GM12878 (cell line): ENCODE measurements around the gene RNF149. TPM values are rescaled to one million over a fixed set of nuclear protein-coding genes. Genes with fewer than 3 reads are reported as not detected.
A peak's percentile ranks its signal among the peaks of the same experiment; 100 is the strongest.

Experiments
- ATAC-seq: fragments of 200-7000 bp; cut with Tn5 transposase; 3 replicates; pipeline ENCODE4 v1.9.1; 2020; ENCODE audit warnings: mild to moderate bottlenecking, moderate library complexity
- BruUV-seq: library from RNA; stranded (reverse); fragments of 400-500 nt; replicated peaks from 2 replicates; lab custom pipeline; 2021; lab: Mats Ljungman, UMichigan
- CTCF ChIA-PET: fragments of 300-600 bp; sonication (Branson Sonifier 250); formaldehyde crosslinking; extraction: SDS; loops from one replicate; lab custom pipeline; 2021; ENCODE audit warnings: inconsistent platforms; lab: Yijun Ruan, JAX
- POLR2A ChIA-PET: fragments of 350-600 bp; formaldehyde crosslinking; extraction: SDS; loops from one replicate; lab custom pipeline; 2021; ENCODE audit warnings: inconsistent platforms; lab: Charles Lee
- RAD21 ChIA-PET: fragments of 300-600 bp; sonication (Branson Sonifier 250); formaldehyde crosslinking; loops from one replicate; lab custom pipeline; 2023; ENCODE audit warnings: antibody characterized with exemption; ENCODE audit not compliant: unreplicated experiment; lab: Charles Lee
- SMC1A ChIA-PET: fragments of 300-600 bp; sonication (Branson Sonifier 250); formaldehyde crosslinking; loops from one replicate; lab custom pipeline; 2023; ENCODE audit not compliant: unreplicated experiment, uncharacterized antibody; lab: Charles Lee
- DNase-seq: peaks from one replicate; pipeline ENCODE4 v3.0.0-alpha.2; 2011; ENCODE audit warnings: low read depth, low spot score
- FAIRE-seq: peaks from 3 replicates; lab custom pipeline; 2011; peaks lifted over from hg19 to GRCh38; lab: Jason Lieb, UNC
- H2AFZ ChIP-seq: 2 replicates; pipeline ENCODE4 v1.6.0; 2011; ENCODE audit warnings: low read depth, low read length, control low read depth; ENCODE audit not compliant: control insufficient read depth
- H3K27ac ChIP-seq: 2 replicates; pipeline ENCODE4 v1.5.1; 2011; ENCODE audit warnings: control low read depth; ENCODE audit not compliant: control insufficient read depth, insufficient read depth
- H3K27me3 ChIP-seq, 2 experiments: replicated peaks in 1 of 2; 2 replicates each; pipeline versions ENCODE4 v1.6.0 to v1.6.1; 2011; ENCODE audit warnings: low read length in 1 of 2; ENCODE audit not compliant: control insufficient read depth in 2 of 2, insufficient read depth in 2 of 2
- H3K36me3 ChIP-seq, 2 experiments: 2 replicates each; pipeline ENCODE4 v1.5.1; 2011; ENCODE audit warnings: low read length in 1 of 2; ENCODE audit not compliant: control insufficient read depth in 2 of 2, insufficient read depth in 2 of 2
- H3K4me1 ChIP-seq: 2 replicates; pipeline ENCODE4 v1.6.1; 2011; ENCODE audit warnings: mild to moderate bottlenecking, low read length, moderate library complexity, mixed read lengths; ENCODE audit not compliant: control insufficient read depth, insufficient read depth
- H3K4me2 ChIP-seq: 2 replicates; pipeline ENCODE4 v1.6.0; 2011; ENCODE audit warnings: control low read depth; ENCODE audit not compliant: control insufficient read depth, insufficient read depth
- H3K4me3 ChIP-seq: fragments of 200-600 bp; sonication (generic); 2 replicates; pipeline ENCODE4 v1.5.1; 2016
- H3K79me2 ChIP-seq: 2 replicates; pipeline ENCODE4 v1.6.0; 2011; ENCODE audit warnings: low read length; ENCODE audit not compliant: control insufficient read depth, insufficient read depth
- H3K9ac ChIP-seq: 2 replicates; pipeline ENCODE4 v1.8.0; 2011; ENCODE audit warnings: low read length, control low read depth, mixed read lengths; ENCODE audit not compliant: control insufficient read depth, insufficient read depth
- H3K9me3 ChIP-seq: replicated peaks from 3 replicates; pipeline ENCODE4 v1.5.1; 2011; ENCODE audit warnings: mild to moderate bottlenecking, low read length; ENCODE audit not compliant: control insufficient read depth, insufficient read depth
- H4K20me1 ChIP-seq: 2 replicates; pipeline ENCODE4 v1.6.0; 2011; ENCODE audit not compliant: control insufficient read depth, insufficient read depth
- ETV6 ChIP-seq, 2 experiments: fragments of 450-650 bp in 1 of 2; IDR thresholded peaks in 1 of 2; conservative IDR thresholded peaks in 1 of 2; 2 replicates each; pipeline ENCODE4 v1.6.1; 2014; ENCODE audit warnings: antibody characterized with exemption in 1 of 2, borderline replicate concordance in 1 of 2, low read depth in 1 of 2, mild to moderate bottlenecking in 1 of 2, moderate library complexity in 1 of 2
- HDAC2 ChIP-seq: fragments of 200-600 bp; sonication (generic); IDR thresholded peaks from 2 replicates; pipeline ENCODE4 v1.6.1; 2017
- SPI1 ChIP-seq: IDR thresholded peaks from 2 replicates; pipeline ENCODE4 v1.6.1; 2011; ENCODE audit warnings: low read depth, mild to moderate bottlenecking, low read length, moderate library complexity, borderline replicate concordance; ENCODE audit not compliant: insufficient read depth
- WGBS: methylation state at CpG from one replicate; pipeline ENCODE4 v1.1.6; 2016; ENCODE audit warnings: low lambda C conversion rate; ENCODE audit not compliant: insufficient replicate concordance, insufficient coverage; ENCODE audit errors: missing lambda C conversion rate; 5-methylcytosine and 5-hydroxymethylcytosine counted together
- in situ Hi-C: fragments of 300-500 bp; cut with MboI; formaldehyde crosslinking; loops from 9 replicates; pipeline ENCODE4 v1.14.3; 2018; ENCODE audit warnings: mixed read lengths
- intact Hi-C: fragments of 100-400 bp; cut with micrococcal nuclease; formaldehyde crosslinking; loops from one replicate; pipeline ENCODE4 v1.14.2; 2022; ENCODE audit not compliant: unreplicated experiment
- polyA plus RNA-seq, 11 experiments: library from polyadenylated mRNA; depleted of rRNA in 4 of 11; unstranded in 6 of 11; stranded (reverse) in 5 of 11; fragments of >200 nt; fragmentation: Nextera tagmentation in 4 of 11; fragmentation: Illumina TruSeq in 1 of 11; extraction: Ambion mirVana in 4 of 11; extraction: Trizol in 1 of 11; gene quantifications; 1 replicate in 1 of 11; 2 replicates in 10 of 11; pipeline versions ENCODE4 v1.2.1 to v1.2.3, GENCODE V29; 2011 to 2016; ENCODE audit warnings: inconsistent platforms in 2 of 11, missing spikeins in 2 of 11, low read depth in 1 of 11
- total RNA-seq, 4 experiments: library from RNA; depleted of rRNA in 3 of 4; stranded (reverse); fragments of >200 nt in 3 of 4; fragmentation: Illumina TruSeq in 1 of 4; extraction: Trizol in 1 of 4; gene quantifications; 2 replicates each; pipeline versions ENCODE4 v1.2.1 to v1.2.3, GENCODE V29; 2013 to 2021
- TF ChIP-seq, protein P1 (sequence below): IDR thresholded peaks from 2 replicates; pipeline ENCODE4 v1.6.1; 2011; ENCODE audit warnings: mild to moderate bottlenecking, low read depth, low read length, moderate library complexity; ENCODE audit not compliant: insufficient replicate concordance

Gene RNF149
- total and polyA plus RNA-seq, 10 of the 15 experiments (the other 5 are each of a cell fraction or from before 2014, with no cell fraction given), result 5.2 to 38.4 (median 16.3) TPM

DNA sequence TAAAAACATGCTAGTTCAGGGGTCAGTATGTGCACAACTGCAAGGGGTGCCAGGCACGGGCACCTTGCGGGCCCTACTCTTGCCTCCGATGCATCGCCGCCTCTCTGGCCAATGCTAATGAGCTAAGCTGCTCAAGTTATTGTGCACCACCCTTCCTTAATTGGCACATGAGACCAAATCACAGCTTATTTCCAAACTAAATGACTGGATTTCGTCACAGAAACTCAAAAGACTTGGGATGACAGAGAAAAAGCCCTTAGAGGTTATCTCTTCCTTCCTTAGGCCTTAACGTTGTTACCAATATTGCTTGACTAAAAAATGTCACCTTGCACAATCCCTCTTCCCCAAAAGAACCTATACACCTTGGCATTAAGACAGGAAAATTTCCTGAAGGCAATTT, 7.7 kb downstream of the RNF149 start (continued):
- no peak for TF ChIP-seq ETV6 (conservative IDR thresholded peaks at IDR 0.05 in 1 of 2, IDR thresholded peaks at IDR 0.05 in 1 of 2; ENCODE audit: borderline replicate concordance in 1 of 2, low read depth in 1 of 2)
- TF ChIP-seq, protein P1, sequence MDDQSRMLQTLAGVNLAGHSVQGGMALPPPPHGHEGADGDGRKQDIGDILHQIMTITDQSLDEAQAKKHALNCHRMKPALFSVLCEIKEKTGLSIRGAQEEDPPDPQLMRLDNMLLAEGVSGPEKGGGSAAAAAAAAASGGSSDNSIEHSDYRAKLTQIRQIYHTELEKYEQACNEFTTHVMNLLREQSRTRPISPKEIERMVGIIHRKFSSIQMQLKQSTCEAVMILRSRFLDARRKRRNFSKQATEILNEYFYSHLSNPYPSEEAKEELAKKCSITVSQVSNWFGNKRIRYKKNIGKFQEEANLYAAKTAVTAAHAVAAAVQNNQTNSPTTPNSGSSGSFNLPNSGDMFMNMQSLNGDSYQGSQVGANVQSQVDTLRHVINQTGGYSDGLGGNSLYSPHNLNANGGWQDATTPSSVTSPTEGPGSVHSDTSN, result no peak

DNA sequence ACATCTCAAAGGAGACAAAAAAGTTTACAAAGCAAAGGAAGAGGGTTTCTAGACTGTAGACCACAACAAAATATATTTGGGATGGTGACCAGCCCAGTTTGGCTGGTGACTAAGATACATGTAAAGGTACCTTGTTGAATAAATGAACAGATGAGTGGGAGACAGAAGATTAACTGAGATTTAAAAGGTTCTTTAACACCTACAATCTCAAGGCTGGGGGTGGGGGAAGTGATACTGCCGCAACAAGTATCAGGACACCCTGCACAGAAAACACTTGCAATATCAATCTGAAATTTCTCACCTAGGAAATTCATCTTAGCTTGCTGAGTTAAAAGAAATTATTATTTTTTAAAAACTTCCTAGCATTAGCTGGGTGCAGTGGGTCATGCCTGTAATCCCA, 8.3 kb downstream of the RNF149 start:
- no TSS peak for BruUV-seq
- no peak overlapping the region for H3K27ac ChIP-seq

More for the DNA sequence above, 8.3 kb downstream of the RNF149 start:
- H3K27me3 ChIP-seq, result no peaks in the 10 kb centered on the region
- 89% methylated on average over 1 of the region's 1 CpG for WGBS
- FAIRE-seq (no peak), DNase-seq (no peak), ATAC-seq (peak; percentile 36; the same call in 1 of the 3 replicates)
- no peaks in the 10 kb centered on the region for H4K20me1 ChIP-seq
- H3K36me3 ChIP-seq, result no peaks in the 10 kb centered on the region; a peak in 1 of 4 replicates
- ChIA-PET POLR2A (interaction anchor here (1.1 to 1.5 kb wide), 2 partner anchors 8 to 29 kb away, joined by 4 to 5 read pairs; partner anchors contain the start of gene RNF149), RAD21 (no interaction called here), CTCF (no interaction called here), SMC1A (interaction anchor here (1.3 to 2.6 kb wide), 4 partner anchors 16 to 59 kb away, joined by 3 to 13 read pairs (median 5); no protein-coding TSS in a partner anchor)
- intact Hi-C loops, result no loop called here
- TF ChIP-seq HDAC2 (no peak), SPI1 (peak; percentile 5; the same call in 1 of the 2 replicates)
- H3K4me2 ChIP-seq, result no peak overlapping the region
- peaks cover 10% of the 10 kb centered on the region; the same call in 1 of the 2 replicates for H3K4me1 ChIP-seq
- no peak overlapping the region for H3K9ac ChIP-seq
- H3K79me2 ChIP-seq, result peaks cover 2% of the 10 kb centered on the region
- no peak overlapping the region for H2AFZ ChIP-seq
- in situ Hi-C loops, result no loop called here
- H3K9me3 ChIP-seq, result no peaks in the 10 kb centered on the region
- no peak overlapping the region for H3K4me3 ChIP-seq
